Mucosa of gallbladder (tissue), 1 donor: ENCODE results near the gene BNIP1. TPM values are rescaled to one million over a fixed set of nuclear protein-coding genes. Genes with fewer than 3 reads are reported as not detected.

Source experiments
- DNase-seq: peaks from one replicate; pipeline ENCODE4 v3.0.0-alpha.2; 2020; ENCODE audit warnings: low spot score
- total RNA-seq: library from RNA; stranded (reverse); gene quantifications from one replicate; pipeline ENCODE4 v1.2.1, GENCODE V29; 2021
- donor health status: DM: no; HTN: no; CAD: no.

The BNIP1 gene
- total RNA-seq, 1 donor from 2014 or later = 13.5 TPM

DNA sequence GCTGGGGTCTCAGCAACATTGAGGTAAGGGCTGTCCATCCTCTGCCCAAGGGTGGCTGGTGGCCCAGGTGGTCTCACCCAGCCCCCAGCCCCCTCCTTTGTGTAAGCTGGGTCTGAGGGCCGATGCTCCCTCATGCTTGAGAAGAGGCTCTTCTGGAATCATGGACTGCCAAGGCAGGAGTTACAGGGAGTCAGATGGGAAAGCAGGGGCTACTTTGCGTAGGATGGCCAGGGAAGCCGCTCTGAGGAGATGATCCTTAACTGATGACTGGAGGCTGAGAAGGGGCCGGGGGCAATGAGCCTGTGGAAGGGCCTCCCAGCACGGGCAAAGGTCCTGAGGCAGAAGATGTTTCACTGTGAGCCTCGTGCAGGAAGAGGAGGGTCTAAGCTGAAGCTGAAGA is 67.0 kb downstream of the BNIP1 start:
- no peak for DNase-seq

- DNase-seq = no peak
Observed at GRCh38 chr5:173213236-173213933, 69.1 kb downstream of the BNIP1 start.

Other genes starting within 250 kb of the BNIP1 start
- gene RPL26L1, start 185.1 kb upstream of the BNIP1 start, total RNA-seq = 26.0 TPM
- gene ATP6V0E1, start 160.8 kb upstream of the BNIP1 start, total RNA-seq = 260 TPM
- 34.6 TPM for gene CREBRF, start 88.2 kb upstream of the BNIP1 start, total RNA-seq
- not detected for gene NKX2-5, start 90.7 kb downstream of the BNIP1 start, total RNA-seq
- gene STC2, start 183.9 kb downstream of the BNIP1 start, total RNA-seq = 10.3 TPM